Suppressor macrophage treated with lipopolysaccharide for 1 hour (primary cell): ENCODE results near the gene TNF.

Experiments used
- DNase-seq, 3 donors: peaks; one replicate each; pipeline ENCODE4 v3.0.0-alpha.2; 2020 to 2022

TNF gene

GRCh38 chr6:31544676-31545075 is 30.7 kb upstream of the TNF start:
- no peak for DNase-seq

GRCh38 chr6:31545291-31545690 is 30.1 kb upstream of the TNF start:
- DNase-seq: no peak

GRCh38 chr6:31546339-31546957 is 28.9 kb upstream of the TNF start, which contains the start of gene ATP6V1G2:
Gene ATP6V1G2 (minus strand): TSS chr6:31546608. CDS start chr6:31546559, 49 bp downstream.
- DNase-seq: peak; percentile 83 to 87 (median 85)

GRCh38 chr6:31546958-31547726 is 28.2 kb upstream of the TNF start, which contains the start of gene NFKBIL1:
Gene NFKBIL1 (plus strand): TSS chr6:31547608. CDS start chr6:31547695, 87 bp downstream.
- DNase-seq: peak; percentile 95 to 97 (median 96)

GRCh38 chr6:31547727-31548543 is 27.4 kb upstream of the TNF start:
- peak; percentile 35 to 56 (median 43) for DNase-seq

- no peak for DNase-seq
Observed at GRCh38 chr6:31548544-31548873, 26.9 kb upstream of the TNF start.

- peak; percentile 89 to 92 (median 91) for DNase-seq
Observed at GRCh38 chr6:31551371-31551770, 24.0 kb upstream of the TNF start.

- DNase-seq: no peak
Observed at GRCh38 chr6:31556307-31556706, 19.1 kb upstream of the TNF start.

GRCh38 chr6:31557443-31558317 is 17.7 kb upstream of the TNF start:
- peak in 1 of 3 donors; percentile 31 for DNase-seq

- DNase-seq: no peak
Observed at GRCh38 chr6:31558318-31558625, 17.1 kb upstream of the TNF start.

- DNase-seq: peak; percentile 97 to 98 (median 98)
Observed at GRCh38 chr6:31558631-31559500, 16.5 kb upstream of the TNF start.

GRCh38 chr6:31559606-31559957 is 15.8 kb upstream of the TNF start:
- no peak for DNase-seq

GRCh38 chr6:31559958-31560696 is 15.2 kb upstream of the TNF start:
- DNase-seq: peak; percentile 93 to 94 (median 94)

- no peak for DNase-seq
Observed at GRCh38 chr6:31560697-31561058, 14.7 kb upstream of the TNF start.

GRCh38 chr6:31567531-31568370 is 7.6 kb upstream of the TNF start:
- DNase-seq: peak; percentile 70 to 78 (median 78)

- DNase-seq: peak; percentile 93 to 98 (median 97)
Observed at GRCh38 chr6:31568537-31568961, 6.8 kb upstream of the TNF start.

- no peak for DNase-seq
Observed at GRCh38 chr6:31569861-31570536, 5.4 kb upstream of the TNF start.

- DNase-seq: no peak
Observed at GRCh38 chr6:31572041-31572911, 3.1 kb upstream of the TNF start, which contains the start of gene LTA. Gene LTA (plus strand): TSS chr6:31572289. CDS start chr6:31572743, 454 bp downstream.
